ENCODE results near the gene TPO. TPM values are rescaled to one million over a fixed set of nuclear protein-coding genes. Genes with fewer than 3 reads are reported as not detected.

The TPO gene
- total RNA-seq, 1 donor from 2014 or later: not detected

DNA sequence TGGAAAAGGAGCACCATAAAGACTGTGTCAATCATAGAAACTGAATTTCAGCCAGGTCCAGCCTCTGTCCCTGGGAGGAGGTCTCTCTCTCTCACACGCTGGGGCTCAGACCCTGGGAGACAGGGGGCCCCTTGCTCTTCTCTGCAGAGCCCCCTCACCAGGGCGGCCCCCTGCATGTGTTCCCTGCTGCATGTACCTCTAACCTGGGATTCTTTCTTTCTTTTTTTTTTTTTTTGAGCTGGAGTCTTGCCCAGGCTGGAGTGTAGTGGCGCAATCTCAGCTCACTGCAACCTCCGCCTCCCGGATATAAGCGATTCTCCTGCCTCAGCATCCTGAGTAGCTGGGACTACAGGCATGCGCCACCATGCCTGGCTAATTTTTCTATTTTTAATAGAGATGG lies 46.5 kb downstream of the TPO start:
- Histone ChIP-seq H3K9ac (no peak overlapping the region), H3F3A (ENCODE audit: low read depth) (peaks cover 7% of the 10 kb centered on the region), H4K20me1 (ENCODE audit: low read depth) (no peaks in the 10 kb centered on the region), H2AFZ (replicated peaks) (no peak overlapping the region), H3K4me1 (no peaks in the 10 kb centered on the region), H3K36me3 (no peaks in the 10 kb centered on the region), H3K4me3 (no peak overlapping the region), H3K27ac (no peak overlapping the region), H3K4me2 (no peak overlapping the region), H3K79me2 (ENCODE audit: low read depth) (no peaks in the 10 kb centered on the region), H3K9me3 (ENCODE audit: low read depth) (no peaks in the 10 kb centered on the region), H3K27me3 (no peaks in the 10 kb centered on the region)
- Mint-ChIP-seq H3K27ac (no peak overlapping the region), H3K4me1 (no peaks in the 10 kb centered on the region), H3K36me3 (no peaks in the 10 kb centered on the region), H3K4me3 (no peak overlapping the region), H3K9me3 (no peaks in the 10 kb centered on the region), H3K27me3 (ENCODE audit: insufficient read depth, low read depth) (peaks cover 5% of the 10 kb centered on the region)
- DNase-seq (ENCODE audit: low spot score): no peak
- TF ChIP-seq EZH2 (IDR thresholded peaks at IDR 0.05) (no peak), EZH2phosphoT487 (IDR thresholded peaks at IDR 0.05) (no peak)
- TF ChIP-seq, protein P1, sequence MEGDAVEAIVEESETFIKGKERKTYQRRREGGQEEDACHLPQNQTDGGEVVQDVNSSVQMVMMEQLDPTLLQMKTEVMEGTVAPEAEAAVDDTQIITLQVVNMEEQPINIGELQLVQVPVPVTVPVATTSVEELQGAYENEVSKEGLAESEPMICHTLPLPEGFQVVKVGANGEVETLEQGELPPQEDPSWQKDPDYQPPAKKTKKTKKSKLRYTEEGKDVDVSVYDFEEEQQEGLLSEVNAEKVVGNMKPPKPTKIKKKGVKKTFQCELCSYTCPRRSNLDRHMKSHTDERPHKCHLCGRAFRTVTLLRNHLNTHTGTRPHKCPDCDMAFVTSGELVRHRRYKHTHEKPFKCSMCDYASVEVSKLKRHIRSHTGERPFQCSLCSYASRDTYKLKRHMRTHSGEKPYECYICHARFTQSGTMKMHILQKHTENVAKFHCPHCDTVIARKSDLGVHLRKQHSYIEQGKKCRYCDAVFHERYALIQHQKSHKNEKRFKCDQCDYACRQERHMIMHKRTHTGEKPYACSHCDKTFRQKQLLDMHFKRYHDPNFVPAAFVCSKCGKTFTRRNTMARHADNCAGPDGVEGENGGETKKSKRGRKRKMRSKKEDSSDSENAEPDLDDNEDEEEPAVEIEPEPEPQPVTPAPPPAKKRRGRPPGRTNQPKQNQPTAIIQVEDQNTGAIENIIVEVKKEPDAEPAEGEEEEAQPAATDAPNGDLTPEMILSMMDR (IDR thresholded peaks at IDR 0.05): no peak

DNA sequence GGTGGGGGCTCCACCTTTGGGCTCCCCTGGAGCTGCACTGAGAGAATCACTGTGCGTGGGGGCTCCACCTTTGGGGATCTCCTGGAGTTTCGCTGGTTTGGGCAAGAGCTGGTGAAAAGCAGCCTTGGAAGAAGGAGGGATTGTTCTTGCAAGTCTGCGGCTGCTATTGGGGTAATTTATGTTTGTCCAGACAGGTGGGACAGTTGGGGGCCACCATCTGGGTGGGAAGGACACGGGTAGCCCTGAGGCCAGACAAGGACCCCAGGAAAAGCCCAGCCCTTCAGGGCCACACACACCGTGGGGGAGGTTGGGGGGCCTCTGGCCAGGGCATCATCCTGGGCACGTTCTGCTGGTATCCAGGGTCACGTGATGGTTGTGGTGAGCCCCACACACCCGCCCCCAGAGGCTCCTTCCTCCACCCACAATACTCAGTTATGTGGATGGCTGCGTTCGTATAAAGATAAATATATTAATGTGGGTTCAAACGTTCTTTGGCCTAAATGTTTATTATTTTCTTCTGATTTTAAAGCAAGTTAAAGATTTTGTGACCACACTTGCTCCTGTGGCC lies 47.7 kb downstream of the TPO start:
- Histone ChIP-seq H3K4me3 (no peak overlapping the region), H3K36me3 (no peaks in the 10 kb centered on the region), H3K79me2 (ENCODE audit: low read depth) (no peaks in the 10 kb centered on the region), H3K27ac (no peak overlapping the region), H3K9me3 (ENCODE audit: low read depth) (no peaks in the 10 kb centered on the region), H2AFZ (replicated peaks) (no peak overlapping the region), H4K20me1 (ENCODE audit: low read depth) (no peaks in the 10 kb centered on the region), H3F3A (ENCODE audit: low read depth) (peaks cover 7% of the 10 kb centered on the region), H3K4me2 (no peak overlapping the region), H3K4me1 (no peaks in the 10 kb centered on the region), H3K9ac (no peak overlapping the region), H3K27me3 (no peaks in the 10 kb centered on the region)
- Mint-ChIP-seq H3K9me3 (no peaks in the 10 kb centered on the region), H3K36me3 (no peaks in the 10 kb centered on the region), H3K4me3 (no peak overlapping the region), H3K27ac (no peak overlapping the region), H3K4me1 (no peaks in the 10 kb centered on the region), H3K27me3 (ENCODE audit: insufficient read depth, low read depth) (peaks cover 5% of the 10 kb centered on the region)
- DNase-seq (ENCODE audit: low spot score): no peak
- TF ChIP-seq, protein P1 (IDR thresholded peaks at IDR 0.05): no peak

DNA sequence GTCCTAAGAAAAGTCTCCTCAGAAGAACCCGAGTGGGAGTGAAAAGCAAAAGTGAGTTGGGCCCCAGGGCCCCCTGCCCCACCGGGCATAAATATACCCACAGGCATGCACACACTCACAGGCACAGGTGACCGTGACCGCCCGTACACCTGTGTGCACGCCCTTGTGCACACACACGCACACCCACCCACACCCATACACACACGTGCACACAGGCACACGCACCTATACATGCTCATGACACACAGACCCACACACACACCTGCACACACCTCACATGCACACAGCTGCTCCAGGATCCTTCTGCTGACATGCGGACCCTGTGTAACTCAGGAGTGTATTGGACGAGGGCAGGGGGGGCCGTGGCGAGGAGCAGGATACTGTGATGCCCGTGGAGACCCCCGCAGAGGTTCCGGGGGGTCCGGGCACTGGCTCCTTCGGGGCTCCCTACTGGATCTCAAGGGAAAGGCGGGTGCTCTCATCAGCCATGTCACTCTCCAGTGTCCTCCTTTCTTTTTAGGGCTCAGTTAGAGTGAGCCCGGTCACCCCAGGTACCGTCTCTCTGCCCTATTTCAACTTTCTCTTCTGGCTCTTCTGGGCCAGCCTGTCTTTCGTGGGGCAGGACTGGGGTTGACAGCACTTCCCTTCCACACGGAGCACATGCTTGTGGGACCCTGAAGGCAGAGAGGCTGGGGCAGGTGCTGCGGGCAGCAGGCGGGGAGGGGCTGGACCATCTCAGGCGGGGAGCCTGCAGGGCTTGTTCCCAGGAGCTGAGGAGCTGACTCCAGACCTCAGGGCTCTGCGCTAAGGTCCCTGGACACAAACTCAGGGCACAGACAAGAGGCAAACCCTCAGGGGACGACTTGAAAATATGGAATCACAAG lies 48.5 kb downstream of the TPO start:
- Histone ChIP-seq H4K20me1 (ENCODE audit: low read depth) (no peaks in the 10 kb centered on the region), H3K27me3 (no peaks in the 10 kb centered on the region), H3K9me3 (ENCODE audit: low read depth) (no peaks in the 10 kb centered on the region), H3K36me3 (no peaks in the 10 kb centered on the region), H3K4me3 (no peak overlapping the region), H3K79me2 (ENCODE audit: low read depth) (no peaks in the 10 kb centered on the region), H2AFZ (replicated peaks) (no peak overlapping the region), H3K4me2 (no peak overlapping the region), H3K27ac (no peak overlapping the region), H3K9ac (no peak overlapping the region), H3F3A (ENCODE audit: low read depth) (peaks cover 7% of the 10 kb centered on the region), H3K4me1 (no peaks in the 10 kb centered on the region)
- no peaks in the 10 kb centered on the region for H3K4me1 Mint-ChIP-seq
- no peak overlapping the region for H3K4me3 Mint-ChIP-seq
- no peaks in the 10 kb centered on the region for H3K9me3 Mint-ChIP-seq
- DNase-seq (ENCODE audit: low spot score): no peak
- TF ChIP-seq EZH2phosphoT487 (IDR thresholded peaks at IDR 0.05) (no peak), EZH2 (IDR thresholded peaks at IDR 0.05) (no peak)
- TF ChIP-seq, protein P1 (IDR thresholded peaks at IDR 0.05): no peak
- no peak overlapping the region for H3K27ac Mint-ChIP-seq
- H3K36me3 Mint-ChIP-seq: no peaks in the 10 kb centered on the region
- peaks cover 5% of the 10 kb centered on the region for H3K27me3 Mint-ChIP-seq (ENCODE audit: insufficient read depth, low read depth)
